Kidney epithelial cell (primary cell): ENCODE data around the gene DTNB. TPM values are rescaled to one million over a fixed set of nuclear protein-coding genes. Genes with fewer than 3 reads are reported as not detected.

Experiments
- DNase-seq: peaks from one replicate; pipeline ENCODE4 v3.0.0-alpha.2; 2010; ENCODE audit warnings: low read depth
- H3K27me3 ChIP-seq: 2 replicates; pipeline ENCODE4 v1.6.0; 2011; ENCODE audit warnings: low read length; ENCODE audit not compliant: control insufficient read depth, insufficient read depth
- H3K36me3 ChIP-seq: 2 replicates; pipeline ENCODE4 v1.5.1; 2011; ENCODE audit warnings: low read length; ENCODE audit not compliant: control insufficient read depth, insufficient read depth
- H3K4me3 ChIP-seq: 2 replicates; pipeline ENCODE4 v1.5.1; 2011; ENCODE audit warnings: low read depth, mild to moderate bottlenecking, control low read depth, low read length
- total RNA-seq: library from RNA; depleted of rRNA; stranded (reverse); fragments of >200 nt; gene quantifications from 2 replicates; pipeline ENCODE4 v1.2.3, GENCODE V29; 2015
- TF ChIP-seq, protein P1 (sequence below): IDR thresholded peaks from 2 replicates; pipeline ENCODE4 v1.5.1; 2011; ENCODE audit warnings: mild to moderate bottlenecking, moderate library complexity, low read length, control low read depth, inconsistent platforms; ENCODE audit not compliant: insufficient read depth, poor library complexity, severe bottlenecking

DTNB gene
- total RNA-seq, 1 donor from 2014 or later, result 16.9 TPM

DNA sequence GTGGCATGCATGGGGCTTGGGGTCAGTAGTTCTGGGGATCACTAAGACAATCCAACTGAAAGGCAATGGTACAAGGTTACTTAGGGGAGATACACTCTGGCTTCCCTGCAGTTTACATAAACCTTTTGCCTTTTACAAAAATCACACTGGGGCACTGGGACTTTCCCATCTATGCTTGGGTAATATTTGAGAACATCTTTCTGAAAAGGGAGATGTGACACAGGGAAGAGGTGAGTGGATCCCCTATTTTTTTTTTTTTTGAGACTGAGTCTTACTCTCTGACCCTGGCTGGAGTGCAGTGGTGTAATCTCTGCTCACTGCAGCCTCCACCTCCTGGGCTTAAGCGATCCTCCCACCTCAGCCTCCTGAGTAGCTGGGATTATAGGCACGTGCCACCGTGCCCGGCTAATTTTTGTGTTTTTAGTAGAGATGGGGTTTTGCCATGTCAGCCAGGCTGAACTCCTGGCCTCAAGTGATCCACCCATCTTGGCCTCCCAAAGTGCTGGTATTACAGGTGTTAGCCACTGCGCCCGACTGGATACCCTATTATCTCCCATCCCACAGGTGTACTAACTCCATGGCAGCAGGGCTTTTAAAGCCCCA is 248.8 kb downstream of the DTNB start:
- no peak for DNase-seq
- H3K36me3 ChIP-seq, result no peaks in the 10 kb centered on the region
- no peaks in the 10 kb centered on the region for H3K27me3 ChIP-seq
- TF ChIP-seq, protein P1, sequence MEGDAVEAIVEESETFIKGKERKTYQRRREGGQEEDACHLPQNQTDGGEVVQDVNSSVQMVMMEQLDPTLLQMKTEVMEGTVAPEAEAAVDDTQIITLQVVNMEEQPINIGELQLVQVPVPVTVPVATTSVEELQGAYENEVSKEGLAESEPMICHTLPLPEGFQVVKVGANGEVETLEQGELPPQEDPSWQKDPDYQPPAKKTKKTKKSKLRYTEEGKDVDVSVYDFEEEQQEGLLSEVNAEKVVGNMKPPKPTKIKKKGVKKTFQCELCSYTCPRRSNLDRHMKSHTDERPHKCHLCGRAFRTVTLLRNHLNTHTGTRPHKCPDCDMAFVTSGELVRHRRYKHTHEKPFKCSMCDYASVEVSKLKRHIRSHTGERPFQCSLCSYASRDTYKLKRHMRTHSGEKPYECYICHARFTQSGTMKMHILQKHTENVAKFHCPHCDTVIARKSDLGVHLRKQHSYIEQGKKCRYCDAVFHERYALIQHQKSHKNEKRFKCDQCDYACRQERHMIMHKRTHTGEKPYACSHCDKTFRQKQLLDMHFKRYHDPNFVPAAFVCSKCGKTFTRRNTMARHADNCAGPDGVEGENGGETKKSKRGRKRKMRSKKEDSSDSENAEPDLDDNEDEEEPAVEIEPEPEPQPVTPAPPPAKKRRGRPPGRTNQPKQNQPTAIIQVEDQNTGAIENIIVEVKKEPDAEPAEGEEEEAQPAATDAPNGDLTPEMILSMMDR, result no peak
- no peak overlapping the region for H3K4me3 ChIP-seq

DNA sequence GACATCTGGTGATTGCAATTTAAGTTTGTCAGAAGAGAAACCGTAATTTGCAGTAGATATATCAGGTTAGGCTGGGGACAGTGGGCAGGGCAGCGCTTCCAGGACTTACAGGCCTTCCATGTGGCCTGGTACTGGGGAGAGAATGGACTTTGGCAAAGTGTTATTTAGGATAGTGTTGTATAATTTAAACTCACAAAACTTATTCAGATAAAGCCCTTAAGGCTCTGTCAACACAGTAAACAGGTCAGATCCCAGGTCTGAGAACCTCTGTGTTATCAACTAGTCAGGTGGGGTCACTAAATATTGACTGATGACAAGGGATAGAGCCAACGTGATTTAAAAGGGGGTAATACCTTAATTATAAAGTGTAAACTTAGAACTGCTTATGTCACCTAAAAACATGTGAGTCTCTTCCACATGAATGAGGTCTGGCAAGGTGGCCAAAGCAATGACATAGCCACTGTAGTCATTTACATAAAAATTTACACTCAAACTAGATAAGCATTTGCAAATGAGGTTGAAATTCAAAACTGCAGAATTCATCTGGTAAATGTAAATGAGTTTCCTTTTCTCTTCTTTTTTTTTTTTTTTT is 251.5 kb downstream of the DTNB start:
- no peaks in the 10 kb centered on the region for H3K27me3 ChIP-seq
- H3K4me3 ChIP-seq, result no peak overlapping the region
- no peak for DNase-seq
- H3K36me3 ChIP-seq, result no peaks in the 10 kb centered on the region
- TF ChIP-seq, protein P1, result no peak

DNA sequence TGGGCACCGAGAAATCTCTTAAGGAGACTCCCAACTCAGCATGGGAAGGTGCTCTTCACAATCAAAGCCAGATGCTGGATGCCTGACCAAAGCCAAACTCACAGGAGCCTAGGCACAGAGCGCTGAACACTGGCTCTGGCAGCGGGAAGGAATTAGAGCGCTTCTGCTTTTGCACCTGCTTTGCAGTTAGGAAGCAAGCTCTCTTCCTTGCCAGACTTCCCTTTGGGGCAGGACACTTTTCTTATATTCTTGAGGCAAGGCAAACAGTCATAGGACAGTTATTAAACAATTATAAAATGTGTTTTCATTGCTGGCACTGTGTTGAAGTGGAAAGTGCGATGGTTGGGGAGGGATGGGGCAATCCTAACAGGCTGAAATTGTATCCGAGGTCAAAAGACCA is 252.1 kb downstream of the DTNB start:
- TF ChIP-seq, protein P1, result no peak
- Histone ChIP-seq H3K4me3 (no peak overlapping the region), H3K36me3 (no peaks in the 10 kb centered on the region), H3K27me3 (no peaks in the 10 kb centered on the region)
- DNase-seq, result no peak

DNA sequence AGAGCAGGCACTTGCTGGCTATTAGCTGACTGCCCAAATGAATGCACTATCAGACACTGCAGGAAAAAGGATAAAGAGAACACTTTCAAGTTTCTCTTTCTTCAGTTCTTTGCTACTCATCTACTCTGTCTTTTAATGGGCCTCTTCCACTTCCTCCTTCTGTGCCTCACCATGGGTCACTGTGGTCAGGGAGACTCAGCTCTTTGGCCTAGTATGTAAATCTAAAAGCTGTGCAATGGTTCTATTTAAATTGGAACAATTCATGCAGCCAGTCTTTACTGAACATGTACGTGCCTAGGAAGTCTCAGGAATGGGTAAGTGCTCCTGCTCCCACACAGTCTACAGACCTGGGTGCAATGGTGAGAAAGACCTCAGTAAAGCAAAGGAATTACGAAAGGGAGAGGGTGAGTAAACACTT is 252.5 kb downstream of the DTNB start:
- H3K36me3 ChIP-seq, result no peaks in the 10 kb centered on the region
- no peak overlapping the region for H3K4me3 ChIP-seq
- TF ChIP-seq, protein P1, result no peak
- H3K27me3 ChIP-seq, result no peaks in the 10 kb centered on the region
- DNase-seq, result no peak

DNA sequence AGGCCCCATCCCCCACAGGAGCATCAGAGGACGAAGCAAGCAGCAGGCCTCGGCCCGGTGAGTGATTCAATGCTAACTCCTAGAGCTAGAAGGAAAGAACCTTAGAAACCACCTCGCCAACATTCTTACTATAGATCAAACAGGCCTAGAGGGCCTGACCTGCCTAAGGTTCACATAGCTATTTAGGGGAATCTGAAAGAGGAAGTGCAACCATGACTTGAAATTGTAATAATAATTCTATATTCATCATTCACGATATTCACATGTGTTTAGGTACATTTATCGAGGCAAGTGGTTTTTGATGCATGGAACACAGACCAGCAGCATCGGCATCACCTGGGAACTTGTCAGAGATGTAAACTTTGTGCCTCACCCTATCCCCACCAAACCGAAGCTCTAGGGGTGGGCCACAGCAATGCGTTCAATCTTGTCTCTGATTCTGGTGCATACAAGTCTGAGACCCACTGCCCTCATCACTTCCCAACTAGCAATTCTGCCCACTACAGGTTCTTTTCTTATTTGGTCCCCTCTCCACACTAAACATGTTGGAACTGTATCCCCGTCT is 253.6 kb downstream of the DTNB start:
- H3K4me3 ChIP-seq, result no peak overlapping the region
- H3K27me3 ChIP-seq, result no peaks in the 10 kb centered on the region
- no peak for DNase-seq
- TF ChIP-seq, protein P1, result no peak
- H3K36me3 ChIP-seq, result no peaks in the 10 kb centered on the region
